ENCODE results near the gene MAGEA6.

The MAGEA6 gene

GRCh38 chrX:152733261-152733975 lies 36.1 kb downstream of the MAGEA6 start, which contains the start of the genes CSAG1 and MAGEA12:
TSS of gene CSAG1 (minus strand) at chrX:152733721. CDS start at chrX:152732460, 1,261 bp downstream.
TSS of gene MAGEA12 (plus strand) at chrX:152733757. CDS start at chrX:152736162, 2,405 bp downstream.
- peak; percentile 73 for DNase-seq

GRCh38 chrX:152725409-152725808 lies 44.1 kb downstream of the MAGEA6 start:
- DNase-seq = no peak

Data from NCI-H2029 (cell line).